WERI-Rb-1 (cell line): ENCODE data around the gene APOL5.
"Not testable (repeated sequence)": the region's sequence is repeated elsewhere in the genome, so short reads cannot be mapped to it uniquely, and the experiment has no call there.

Experiments
- DNase-seq: peaks from one replicate; pipeline ENCODE4 v3.0.0-alpha.2; 2020
- H3K27ac ChIP-seq: fragments of 250-450 bp; sonication (Bioruptor Pico); 2 replicates; pipeline ENCODE4 v1.5.1; 2020; ENCODE audit warnings: mild to moderate bottlenecking, moderate library complexity
- H3K27me3 ChIP-seq: fragments of 250-450 bp; sonication (Bioruptor Pico); 2 replicates; pipeline ENCODE4 v1.5.1; 2021; ENCODE audit warnings: mild to moderate bottlenecking, low read depth, moderate library complexity; ENCODE audit not compliant: insufficient read depth, severe bottlenecking
- H3K36me3 ChIP-seq: fragments of 250-450 bp; sonication (Bioruptor Pico); 2 replicates; pipeline ENCODE4 v1.5.1; 2020; ENCODE audit warnings: mild to moderate bottlenecking, moderate library complexity
- H3K4me3 ChIP-seq: 2 replicates; pipeline ENCODE4 v1.5.1; 2011; ENCODE audit warnings: low read depth, mild to moderate bottlenecking, control low read depth, low read length
- H3K9me3 ChIP-seq: fragments of 250-450 bp; sonication (Bioruptor Pico); 2 replicates; pipeline ENCODE4 v1.5.1; 2021; ENCODE audit warnings: mild to moderate bottlenecking, moderate library complexity; ENCODE audit not compliant: severe bottlenecking
- CTCF ChIP-seq: IDR thresholded peaks from 2 replicates; pipeline ENCODE4 v1.5.1; 2011; ENCODE audit warnings: low read depth, mild to moderate bottlenecking, control low read depth, inconsistent platforms, low read length

Gene APOL5

GRCh38 chr22:35688913-35689675 lies 28.6 kb upstream of the APOL5 start:
- Histone ChIP-seq H3K27me3 (no peaks in the 10 kb centered on the region), H3K36me3 (no peaks in the 10 kb centered on the region), H3K27ac (no peak overlapping the region), H3K9me3 (no peaks in the 10 kb centered on the region), H3K4me3 (no peak overlapping the region)
- DNase-seq: no peak
- TF ChIP-seq CTCF: no peak

GRCh38 chr22:35690001-35690400 lies 27.7 kb upstream of the APOL5 start:
- no peak overlapping the region for H3K4me3 ChIP-seq
- TF ChIP-seq CTCF: no peak
- no peaks in the 10 kb centered on the region for H3K36me3 ChIP-seq
- H3K9me3 ChIP-seq: no peaks in the 10 kb centered on the region
- H3K27me3 ChIP-seq: no peaks in the 10 kb centered on the region
- no peak overlapping the region for H3K27ac ChIP-seq
- no peak for DNase-seq

- Histone ChIP-seq H3K9me3 (no peaks in the 10 kb centered on the region), H3K27ac (no peak overlapping the region), H3K4me3 (no peak overlapping the region), H3K36me3 (no peaks in the 10 kb centered on the region), H3K27me3 (no peaks in the 10 kb centered on the region)
- TF ChIP-seq CTCF: no peak
- DNase-seq: no peak
Observed at GRCh38 chr22:35695202-35695601, 22.5 kb upstream of the APOL5 start.

- H3K9me3 ChIP-seq: no peaks in the 10 kb centered on the region
- no peak overlapping the region for H3K27ac ChIP-seq
- no peak for DNase-seq
- H3K27me3 ChIP-seq: no peaks in the 10 kb centered on the region
- H3K4me3 ChIP-seq: no peak overlapping the region
- no peaks in the 10 kb centered on the region for H3K36me3 ChIP-seq
- TF ChIP-seq CTCF: no peak
Observed at GRCh38 chr22:35697142-35697541, 20.5 kb upstream of the APOL5 start.

- not testable (repeated sequence) for DNase-seq, H3K27me3 ChIP-seq, H3K36me3 ChIP-seq, H3K27ac ChIP-seq, H3K9me3 ChIP-seq, H3K4me3 ChIP-seq
Observed at GRCh38 chr22:35699852-35700251, 17.8 kb upstream of the APOL5 start.

- H3K36me3 ChIP-seq: no peaks in the 10 kb centered on the region
- TF ChIP-seq CTCF: no peak
- no peak for DNase-seq
- H3K27me3 ChIP-seq: no peaks in the 10 kb centered on the region
- no peak overlapping the region for H3K4me3 ChIP-seq
- H3K9me3 ChIP-seq: no peaks in the 10 kb centered on the region
- H3K27ac ChIP-seq: no peak overlapping the region
Observed at GRCh38 chr22:35703861-35704584, 13.6 kb upstream of the APOL5 start.
